IMR-90 (cell line): ENCODE measurements around the gene CLSTN1.

ENCODE experiments used
- BHLHE40 ChIP-seq: fragments of 150-350 bp; IDR thresholded peaks from 2 replicates; pipeline ENCODE4 v1.6.1; 2016; ENCODE audit warnings: mild to moderate bottlenecking, low read depth, low read length
- CTCF ChIP-seq: conservative IDR thresholded peaks from 2 replicates; pipeline ENCODE4 v1.5.1; 2012; ENCODE audit warnings: mild to moderate bottlenecking, low read depth, low read length, improper control_type of control experiment
- MAZ ChIP-seq: IDR thresholded peaks from 2 replicates; pipeline ENCODE4 v1.6.1; 2012; ENCODE audit warnings: low read depth, mild to moderate bottlenecking, low read length, improper control_type of control experiment, moderate library complexity, borderline replicate concordance
- MXI1 ChIP-seq: IDR thresholded peaks from 2 replicates; pipeline ENCODE4 v1.6.1; 2012; ENCODE audit warnings: low read depth, mild to moderate bottlenecking, low read length, moderate library complexity, borderline replicate concordance
- POLR2A ChIP-seq: IDR thresholded peaks from 2 replicates; pipeline ENCODE4 v1.6.1; 2012; ENCODE audit warnings: mild to moderate bottlenecking, low read depth, low read length

DNA sequence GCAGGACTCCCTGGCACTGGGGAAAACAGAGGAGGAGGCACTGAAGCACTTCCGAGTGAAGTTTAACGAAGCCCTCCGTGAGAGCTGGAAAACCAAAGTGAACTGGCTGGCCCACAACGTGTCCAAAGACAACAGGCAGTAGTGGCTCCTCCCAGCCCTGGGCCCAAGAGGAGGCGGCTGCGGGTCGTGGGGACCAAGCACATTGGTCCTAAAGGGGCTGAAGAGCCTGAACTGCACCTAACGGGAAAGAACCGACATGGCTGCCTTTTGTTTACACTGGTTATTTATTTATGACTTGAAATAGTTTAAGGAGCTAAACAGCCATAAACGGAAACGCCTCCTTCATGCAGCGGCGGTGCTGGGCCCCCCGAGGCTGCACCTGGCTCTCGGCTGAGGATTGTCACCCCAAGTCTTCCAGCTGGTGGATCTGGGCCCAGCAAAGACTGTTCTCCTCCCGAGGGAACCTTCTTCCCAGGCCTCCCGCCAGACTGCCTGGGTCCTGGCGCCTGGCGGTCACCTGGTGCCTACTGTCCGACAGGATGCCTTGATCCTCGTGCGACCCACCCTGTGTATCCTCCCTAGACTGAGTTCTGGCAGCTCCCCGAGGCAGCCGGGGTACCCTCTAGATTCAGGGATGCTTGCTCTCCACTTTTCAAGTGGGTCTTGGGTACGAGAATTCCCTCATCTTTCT is 96.7 kb downstream of the CLSTN1 start:
- TF ChIP-seq POLR2A: no peak
- TF ChIP-seq CTCF: no peak
- no peak for TF ChIP-seq MXI1
- TF ChIP-seq BHLHE40: no peak
- TF ChIP-seq MAZ: no peak
